OCI-LY1 (cell line): ENCODE data around the gene NEU1.
A peak's percentile ranks its signal among the peaks of the same experiment; 100 is the strongest.
"Not testable (repeated sequence)": the region's sequence is repeated elsewhere in the genome, so short reads cannot be mapped to it uniquely, and the experiment has no call there.

Source experiments
- H2AFZ ChIP-seq: fragments of 200-600 bp; sonication (generic), shearing (Covaris generic); 2 replicates; pipeline ENCODE4 v1.6.0; 2014; ENCODE audit warnings: antibody characterized with exemption, mild to moderate bottlenecking, low read length
- H3F3A ChIP-seq: fragments of 200-600 bp; sonication (generic), shearing (Covaris generic); 2 replicates; pipeline ENCODE4 v1.6.0; 2014; ENCODE audit warnings: mild to moderate bottlenecking, antibody characterized with exemption, low read length, moderate library complexity; ENCODE audit not compliant: insufficient read depth
- H3K27ac ChIP-seq: fragments of 200-600 bp; sonication (generic); 2 replicates; pipeline ENCODE4 v1.5.1; 2014; ENCODE audit warnings: low read length, mixed run types, mild to moderate bottlenecking, low read depth; ENCODE audit not compliant: poor library complexity, severe bottlenecking
- H3K27me3 ChIP-seq: fragments of 200-600 bp; sonication (generic); 2 replicates; pipeline ENCODE4 v1.6.0; 2014; ENCODE audit warnings: antibody characterized with exemption, mild to moderate bottlenecking, low read length, moderate library complexity; ENCODE audit not compliant: insufficient read depth
- H3K36me3 ChIP-seq: fragments of 200-600 bp; sonication (generic); 2 replicates; pipeline ENCODE4 v1.6.1; 2014; ENCODE audit warnings: mild to moderate bottlenecking, antibody characterized with exemption, low read length, moderate library complexity, mixed read lengths; ENCODE audit not compliant: insufficient read depth
- H3K4me1 ChIP-seq: fragments of 200-600 bp; sonication (generic); 2 replicates; pipeline ENCODE4 v1.5.1; 2014; ENCODE audit warnings: mild to moderate bottlenecking, low read length, moderate library complexity; ENCODE audit not compliant: insufficient read depth, severe bottlenecking
- H3K4me2 ChIP-seq: fragments of 200-600 bp; sonication (generic), shearing (Covaris generic); 2 replicates; pipeline ENCODE4 v1.6.1; 2014; ENCODE audit warnings: low read length
- H3K4me3 ChIP-seq: fragments of 200-600 bp; sonication (generic); 2 replicates; pipeline ENCODE4 v1.5.1; 2014; ENCODE audit warnings: low read length, low read depth, mild to moderate bottlenecking, mixed read lengths; ENCODE audit not compliant: poor library complexity, severe bottlenecking
- H3K79me2 ChIP-seq: fragments of 200-600 bp; shearing (Covaris generic); 2 replicates; pipeline ENCODE4 v1.6.1; 2016; ENCODE audit warnings: mixed run types, low read length, mixed read lengths; ENCODE audit not compliant: insufficient read depth
- H3K9ac ChIP-seq: fragments of 200-600 bp; sonication (generic), shearing (Covaris generic); 2 replicates; pipeline ENCODE4 v1.6.1; 2014; ENCODE audit warnings: mild to moderate bottlenecking, low read length, mixed read lengths
- H3K9me2 ChIP-seq: fragments of 200-600 bp; sonication (generic), shearing (Covaris generic); 2 replicates; pipeline ENCODE4 v1.6.1; 2014; ENCODE audit warnings: low read depth, mild to moderate bottlenecking, low read length, mixed read lengths
- H3K9me3 ChIP-seq: fragments of 200-600 bp; shearing (Covaris generic); 2 replicates; pipeline ENCODE4 v1.6.1; 2014; ENCODE audit warnings: low read length, mixed read lengths
- H4K20me1 ChIP-seq: fragments of 200-600 bp; sonication (generic), shearing (Covaris generic); 2 replicates; pipeline ENCODE4 v1.6.0; 2016; ENCODE audit warnings: mild to moderate bottlenecking, low read length; ENCODE audit not compliant: insufficient read depth
- CTCF ChIP-seq: fragments of 200-600 bp; sonication (generic), shearing (Covaris generic); IDR thresholded peaks from 2 replicates; pipeline ENCODE4 v1.5.1; 2017; ENCODE audit warnings: mild to moderate bottlenecking, antibody characterized with exemption, low read length, moderate library complexity, mixed read lengths
- EZH2 ChIP-seq: fragments of 200-600 bp; sonication (generic), shearing (Covaris generic); IDR thresholded peaks from 2 replicates; pipeline ENCODE4 v1.8.0; 2017; ENCODE audit warnings: borderline replicate concordance, mixed run types, mild to moderate bottlenecking, antibody characterized with exemption, low read length, moderate library complexity, mixed read lengths

The NEU1 gene

GRCh38 chr6:31817133-31817928, 45.3 kb downstream of the NEU1 start:
- not testable (repeated sequence) for H3K27ac ChIP-seq, H3K79me2 ChIP-seq, H4K20me1 ChIP-seq, H3F3A ChIP-seq, H3K9me2 ChIP-seq, H3K9me3 ChIP-seq, H3K36me3 ChIP-seq, H3K9ac ChIP-seq, H3K4me2 ChIP-seq, H3K27me3 ChIP-seq
- Histone ChIP-seq H3K4me1 (peaks cover 16% of the 10 kb centered on the region), H3K4me3 (peak overlapping the region; percentile 52), H2AFZ (peak overlapping the region; percentile 39; the same call in 1 of the 2 replicates)
- peak; percentile 21; the same call in 1 of the 2 replicates for TF ChIP-seq CTCF

GRCh38 chr6:31815025-31815838, 47.4 kb downstream of the NEU1 start, which contains the start of the genes HSPA1A and HSPA1L:
Gene HSPA1A (plus strand): TSS chr6:31815543. CDS start chr6:31815757, 214 bp downstream.
Gene HSPA1L (minus strand): TSS chr6:31815283. CDS start chr6:31811972, 3,311 bp downstream.
- no peaks in the 10 kb centered on the region; the same call in 1 of the 2 replicates for H3K27me3 ChIP-seq
- H3K9me2 ChIP-seq = no peaks in the 10 kb centered on the region
- no peak within 1 kb of the TSS for H3K9ac ChIP-seq
- no peak within 1 kb of the TSS for H2AFZ ChIP-seq
- H3K4me2 ChIP-seq = peak within 1 kb of the TSS; percentile 30
- H3F3A ChIP-seq = no peaks in the 10 kb centered on the region
- H3K4me1 ChIP-seq = peaks cover 5% of the 10 kb centered on the region
- H3K79me2 ChIP-seq = no peaks in the 10 kb centered on the region
- no peaks in the 10 kb centered on the region for H4K20me1 ChIP-seq
- H3K27ac ChIP-seq = no peak within 1 kb of the TSS
- H3K4me3 ChIP-seq = peak within 1 kb of the TSS; percentile 17
- no peaks in the 10 kb centered on the region for H3K9me3 ChIP-seq
- TF ChIP-seq EZH2 (no peak), CTCF (no peak)
- H3K36me3 ChIP-seq = no peaks in the 10 kb centered on the region

GRCh38 chr6:31814677-31815024, 48.0 kb downstream of the NEU1 start:
- Histone ChIP-seq H3K27ac (no peak overlapping the region), H3K4me2 (no peak overlapping the region), H4K20me1 (no peaks in the 10 kb centered on the region), H3K79me2 (no peaks in the 10 kb centered on the region), H3K9me3 (no peaks in the 10 kb centered on the region), H3K4me3 (no peak overlapping the region), H3K36me3 (no peaks in the 10 kb centered on the region), H3K9me2 (no peaks in the 10 kb centered on the region), H2AFZ (no peak overlapping the region), H3K27me3 (no peaks in the 10 kb centered on the region; the same call in 1 of the 2 replicates), H3K4me1 (peaks cover 5% of the 10 kb centered on the region), H3F3A (no peaks in the 10 kb centered on the region), H3K9ac (no peak overlapping the region)
- TF ChIP-seq EZH2 (no peak), CTCF (no peak)
